Measurements from ENCODE around the gene RBBP7. TPM values are rescaled to one million over a fixed set of nuclear protein-coding genes. Genes with fewer than 3 reads are reported as not detected.
"Not testable (repeated sequence)": the region's sequence is repeated elsewhere in the genome, so short reads cannot be mapped to it uniquely, and the experiment has no call there.

The RBBP7 gene
- total and polyA plus RNA-seq, 4 donors: 52.3 to 117 (median 83.7) TPM

DNA sequence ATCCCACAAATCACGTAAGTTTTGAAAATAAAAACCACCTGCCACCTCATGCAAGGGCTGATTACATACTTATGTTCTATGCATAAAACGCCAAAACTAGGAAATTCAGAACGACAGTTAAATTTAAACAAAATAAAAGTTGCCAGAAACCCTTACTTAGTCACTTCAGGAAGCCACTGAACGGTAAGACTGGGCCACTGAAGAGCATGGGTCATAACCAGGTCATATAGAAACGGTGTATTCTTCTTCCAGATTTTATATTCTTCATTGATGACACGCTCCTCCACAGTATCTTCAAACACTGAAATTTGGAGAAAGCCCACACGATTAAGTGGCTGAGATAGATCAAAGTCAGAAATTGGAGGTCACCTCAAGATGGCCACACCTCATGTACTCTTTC lies 1.2 kb downstream of the RBBP7 start:
- H3K36me3 ChIP-seq (ENCODE audit: control insufficient read depth in 4 of 4, insufficient read depth in 4 of 4, low read length in 4 of 4): peaks cover 0 to 4% (median 0%) of the 10 kb centered on the region in 4 donors
- 5 to 30% methylated on average over 7 of the region's 7 CpGs for WGBS, 2 donors
- DNase-seq: no peak
- ATAC-seq (ENCODE audit: insufficient read depth, low FRiP score): no peak
- peaks cover 0 to 26% (median 6%) of the 10 kb centered on the region in 5 donors for H3K4me1 ChIP-seq (ENCODE audit: control insufficient read depth in 5 of 5, insufficient read depth in 5 of 5, low read length in 5 of 5)
- TF ChIP-seq, protein P1, sequence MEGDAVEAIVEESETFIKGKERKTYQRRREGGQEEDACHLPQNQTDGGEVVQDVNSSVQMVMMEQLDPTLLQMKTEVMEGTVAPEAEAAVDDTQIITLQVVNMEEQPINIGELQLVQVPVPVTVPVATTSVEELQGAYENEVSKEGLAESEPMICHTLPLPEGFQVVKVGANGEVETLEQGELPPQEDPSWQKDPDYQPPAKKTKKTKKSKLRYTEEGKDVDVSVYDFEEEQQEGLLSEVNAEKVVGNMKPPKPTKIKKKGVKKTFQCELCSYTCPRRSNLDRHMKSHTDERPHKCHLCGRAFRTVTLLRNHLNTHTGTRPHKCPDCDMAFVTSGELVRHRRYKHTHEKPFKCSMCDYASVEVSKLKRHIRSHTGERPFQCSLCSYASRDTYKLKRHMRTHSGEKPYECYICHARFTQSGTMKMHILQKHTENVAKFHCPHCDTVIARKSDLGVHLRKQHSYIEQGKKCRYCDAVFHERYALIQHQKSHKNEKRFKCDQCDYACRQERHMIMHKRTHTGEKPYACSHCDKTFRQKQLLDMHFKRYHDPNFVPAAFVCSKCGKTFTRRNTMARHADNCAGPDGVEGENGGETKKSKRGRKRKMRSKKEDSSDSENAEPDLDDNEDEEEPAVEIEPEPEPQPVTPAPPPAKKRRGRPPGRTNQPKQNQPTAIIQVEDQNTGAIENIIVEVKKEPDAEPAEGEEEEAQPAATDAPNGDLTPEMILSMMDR (IDR thresholded peaks at IDR 0.05; ENCODE audit: control extremely low read depth, extremely low read depth): no peak
- no peaks in the 10 kb centered on the region for H3K9me3 ChIP-seq (ENCODE audit: control insufficient read depth in 4 of 4, insufficient read depth in 3 of 4, low read length in 3 of 4)
- H3K27me3 ChIP-seq (ENCODE audit: control insufficient read depth in 3 of 3, insufficient read depth in 3 of 3, low read length in 2 of 3): peaks cover 0 to 45% (median 41%) of the 10 kb centered on the region in 3 donors
- H3K9ac ChIP-seq (ENCODE audit: insufficient read depth in 1 of 2, low read length in 2 of 2): peak overlapping the region in 1 of 2 donors; percentile 66
- peak overlapping the region; percentile 64 for H3K4me3 ChIP-seq
- H3K27ac ChIP-seq (ENCODE audit: low read depth in 1 of 2, low read length in 1 of 2): peak overlapping the region in 1 of 2 donors; percentile 91

DNA sequence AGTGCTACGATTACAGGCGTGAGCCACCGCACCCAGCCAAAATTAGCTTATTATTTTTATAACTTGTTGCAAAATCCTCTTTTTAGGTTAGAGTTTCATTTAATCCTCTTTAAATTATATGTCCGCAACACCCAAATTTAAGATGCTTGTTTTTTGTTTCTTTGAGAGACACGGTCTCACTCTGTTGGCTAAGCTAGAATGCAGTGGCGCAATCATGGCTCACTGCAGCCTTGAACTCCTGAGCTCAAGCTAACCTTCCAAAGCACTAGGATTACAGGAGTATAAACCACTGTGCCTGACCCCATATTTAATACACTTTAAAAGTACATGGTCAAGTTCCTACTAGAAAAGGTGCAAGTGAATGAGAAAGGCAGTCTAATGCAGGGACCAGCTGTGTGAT lies 2.2 kb downstream of the RBBP7 start:
- WGBS, 2 donors: 87 to 94% methylated on average over 6 of the region's 6 CpGs
- DNase-seq (no peak), ATAC-seq (ENCODE audit: insufficient read depth, low FRiP score) (no peak)
- TF ChIP-seq, protein P1 (IDR thresholded peaks at IDR 0.05; ENCODE audit: control extremely low read depth, extremely low read depth): no peak
- Histone ChIP-seq H3K27ac (ENCODE audit: low read depth in 1 of 2, low read length in 1 of 2) (no peak overlapping the region), H3K9ac (ENCODE audit: insufficient read depth in 1 of 2, low read length in 2 of 2) (no peak overlapping the region), H3K27me3 (ENCODE audit: control insufficient read depth in 3 of 3, insufficient read depth in 3 of 3, low read length in 2 of 3) (peaks cover 0 to 48% (median 41%) of the 10 kb centered on the region in 3 donors), H3K4me1 (ENCODE audit: control insufficient read depth in 5 of 5, insufficient read depth in 5 of 5, low read length in 5 of 5) (peaks cover 0 to 26% (median 6%) of the 10 kb centered on the region in 5 donors), H3K4me3 (no peak overlapping the region), H3K9me3 (ENCODE audit: control insufficient read depth in 4 of 4, insufficient read depth in 3 of 4, low read length in 3 of 4) (no peaks in the 10 kb centered on the region), H3K36me3 (ENCODE audit: control insufficient read depth in 4 of 4, insufficient read depth in 4 of 4, low read length in 4 of 4) (peaks cover 0 to 4% (median 0%) of the 10 kb centered on the region in 4 donors)

DNA sequence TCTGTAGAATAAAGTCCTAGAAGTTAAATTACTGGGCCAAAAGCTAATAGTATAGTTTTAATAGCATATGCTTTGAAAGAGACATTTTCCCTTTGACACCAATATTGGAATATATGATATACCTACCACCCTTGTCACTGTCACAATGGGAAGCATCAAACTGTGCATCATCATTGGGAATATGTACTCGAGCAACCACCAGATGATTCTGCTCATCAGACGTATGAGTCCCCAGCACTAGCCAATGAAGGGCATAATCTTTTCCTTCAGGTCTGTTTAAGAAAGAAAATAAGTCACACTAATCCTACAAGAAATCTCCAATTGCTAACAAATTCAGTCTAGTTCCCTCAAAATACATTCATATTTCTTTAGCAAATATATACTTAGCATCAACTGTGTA lies 7.3 kb downstream of the RBBP7 start:
- no peak for DNase-seq
- TF ChIP-seq, protein P1 (IDR thresholded peaks at IDR 0.05; ENCODE audit: control extremely low read depth, extremely low read depth): no peak
- peaks cover 0 to 14% (median 4%) of the 10 kb centered on the region in 4 donors for H3K36me3 ChIP-seq (ENCODE audit: control insufficient read depth in 4 of 4, insufficient read depth in 4 of 4, low read length in 4 of 4)
- H3K9me3 ChIP-seq (ENCODE audit: control insufficient read depth in 4 of 4, insufficient read depth in 3 of 4, low read length in 3 of 4): peaks cover 0 to 1% (median 0%) of the 10 kb centered on the region in 4 donors
- no peak overlapping the region for H3K4me3 ChIP-seq
- H3K27me3 ChIP-seq (ENCODE audit: control insufficient read depth in 3 of 3, insufficient read depth in 3 of 3, low read length in 2 of 3): peaks cover 0 to 49% (median 25%) of the 10 kb centered on the region in 3 donors
- no peak for ATAC-seq (ENCODE audit: insufficient read depth, low FRiP score)
- H3K27ac ChIP-seq (ENCODE audit: low read depth in 1 of 2, low read length in 1 of 2): no peak overlapping the region
- no peak overlapping the region for H3K9ac ChIP-seq (ENCODE audit: insufficient read depth in 1 of 2, low read length in 2 of 2)
- peaks cover 0 to 3% (median 0%) of the 10 kb centered on the region in 5 donors for H3K4me1 ChIP-seq (ENCODE audit: control insufficient read depth in 5 of 5, insufficient read depth in 5 of 5, low read length in 5 of 5)
- 83 to 85% methylated on average over 2 of the region's 2 CpGs for WGBS, 2 donors

DNA sequence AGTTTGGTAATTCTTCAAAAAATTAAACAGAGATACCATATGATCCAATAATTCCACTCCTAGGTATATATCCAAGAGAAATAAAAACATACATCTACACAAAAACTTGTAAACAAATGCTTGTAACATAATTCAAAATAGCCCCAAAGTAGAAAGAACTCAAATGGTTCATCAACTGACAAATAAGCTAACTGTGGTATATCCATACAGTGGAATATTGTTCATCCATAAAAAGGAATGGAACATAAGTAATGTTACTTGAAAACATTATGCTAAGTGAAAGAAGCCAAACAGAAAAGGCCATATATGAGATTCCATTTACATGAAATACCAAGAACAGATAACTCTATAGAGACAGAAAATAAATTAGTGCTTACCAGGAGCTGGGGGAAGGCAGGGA lies 13.4 kb downstream of the RBBP7 start:
- TF ChIP-seq, protein P1 (IDR thresholded peaks at IDR 0.05; ENCODE audit: control extremely low read depth, extremely low read depth): no peak
- H3K36me3 ChIP-seq (ENCODE audit: control insufficient read depth in 4 of 4, insufficient read depth in 4 of 4, low read length in 4 of 4): peaks cover 12 to 30% (median 15%) of the 10 kb centered on the region in 4 donors

DNA sequence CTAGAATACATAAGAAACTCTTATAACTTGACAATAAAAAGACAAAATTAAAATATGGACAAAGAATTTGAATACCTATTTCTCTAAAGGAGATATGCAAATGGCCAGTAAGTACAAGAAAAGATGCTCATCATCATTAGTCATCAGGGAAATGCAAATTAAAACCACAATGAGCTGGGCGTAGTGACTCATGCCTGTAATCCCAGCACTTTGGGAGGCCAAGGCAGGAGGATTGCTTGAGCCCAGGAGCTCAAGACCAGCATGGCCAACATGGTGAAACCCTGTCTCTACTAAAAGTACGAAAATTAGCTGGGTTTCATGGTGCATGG lies 14.1 kb downstream of the RBBP7 start:
- DNase-seq; H3K4me1 ChIP-seq (ENCODE audit: control insufficient read depth in 5 of 5, insufficient read depth in 5 of 5, low read length in 5 of 5); H3K4me3 ChIP-seq; H3K9ac ChIP-seq (ENCODE audit: insufficient read depth in 1 of 2, low read length in 2 of 2); H3K27ac ChIP-seq (ENCODE audit: low read depth in 1 of 2, low read length in 1 of 2); ATAC-seq (ENCODE audit: insufficient read depth, low FRiP score); H3K9me3 ChIP-seq (ENCODE audit: control insufficient read depth in 4 of 4, insufficient read depth in 3 of 4, low read length in 3 of 4): not testable (repeated sequence)
- H3K27me3 ChIP-seq (ENCODE audit: control insufficient read depth in 3 of 3, insufficient read depth in 3 of 3, low read length in 2 of 3): peaks cover 0 to 29% (median 16%) of the 10 kb centered on the region in 3 donors
- H3K36me3 ChIP-seq (ENCODE audit: control insufficient read depth in 4 of 4, insufficient read depth in 4 of 4, low read length in 4 of 4): peaks cover 8 to 30% (median 15%) of the 10 kb centered on the region in 4 donors
- 68 to 75% methylated on average over 2 of the region's 2 CpGs for WGBS, 2 donors

More for the DNA sequence above, 13.4 kb downstream of the RBBP7 start:
- no peak for ATAC-seq (ENCODE audit: insufficient read depth, low FRiP score)
- Histone ChIP-seq H3K4me1 (ENCODE audit: control insufficient read depth in 5 of 5, insufficient read depth in 5 of 5, low read length in 5 of 5) (peaks cover 0 to 2% (median 0%) of the 10 kb centered on the region in 5 donors), H3K9me3 (ENCODE audit: control insufficient read depth in 4 of 4, insufficient read depth in 3 of 4, low read length in 3 of 4) (peaks cover 0 to 1% (median 0%) of the 10 kb centered on the region in 4 donors), H3K27ac (ENCODE audit: low read depth in 1 of 2, low read length in 1 of 2) (no peak overlapping the region), H3K9ac (ENCODE audit: insufficient read depth in 1 of 2, low read length in 2 of 2) (no peak overlapping the region), H3K4me3 (no peak overlapping the region), H3K27me3 (ENCODE audit: control insufficient read depth in 3 of 3, insufficient read depth in 3 of 3, low read length in 2 of 3) (peaks cover 0 to 28% (median 13%) of the 10 kb centered on the region in 3 donors)
- DNase-seq: no peak

Measured in lung (tissue), 12 donors.